ENCODE measurements around the gene SPECC1L.
"Not testable (repeated sequence)": the region's sequence is repeated elsewhere in the genome, so short reads cannot be mapped to it uniquely, and the experiment has no call there.

SPECC1L gene

GRCh38 chr22:24289114-24289513, 18.5 kb downstream of the SPECC1L start:
- DNase-seq, result no peak

- no peak for DNase-seq
These were observed 19.1 kb downstream of the SPECC1L start for GRCh38 chr22:24289741-24290163.

GRCh38 chr22:24290459-24290858, 19.8 kb downstream of the SPECC1L start:
- DNase-seq, result no peak

GRCh38 chr22:24291515-24292201, 21.0 kb downstream of the SPECC1L start:
- no peak for DNase-seq

DNA sequence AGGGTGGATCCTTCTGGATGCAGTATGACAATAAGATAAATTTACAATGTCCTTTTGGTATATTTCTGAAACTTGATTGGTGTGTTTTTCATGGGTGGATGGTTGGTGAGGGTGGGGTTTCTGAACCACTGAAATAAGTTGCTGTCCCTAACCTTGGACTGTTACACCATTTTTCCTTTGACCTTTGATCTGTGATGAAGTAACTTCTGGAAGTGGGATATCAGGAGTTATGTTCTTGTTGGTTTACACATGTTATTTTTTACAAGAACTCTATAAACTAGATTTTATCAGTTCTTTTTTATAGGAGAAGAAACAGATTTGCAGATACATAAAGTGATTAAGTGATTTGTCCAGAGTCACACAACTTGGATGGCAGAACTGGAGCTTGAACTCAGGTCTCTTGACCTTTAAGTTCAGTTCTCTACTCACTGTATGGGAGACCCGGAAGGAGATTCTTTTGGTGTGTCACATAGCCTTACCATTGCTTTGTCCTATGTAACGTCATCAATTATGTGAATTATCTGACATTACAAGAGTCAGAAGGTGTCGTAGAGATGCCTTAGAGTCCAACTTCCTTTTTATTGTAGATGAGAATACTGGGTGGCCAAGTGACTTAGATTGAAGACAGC, 21.7 kb downstream of the SPECC1L start:
- DNase-seq, result not testable (repeated sequence)

DNA sequence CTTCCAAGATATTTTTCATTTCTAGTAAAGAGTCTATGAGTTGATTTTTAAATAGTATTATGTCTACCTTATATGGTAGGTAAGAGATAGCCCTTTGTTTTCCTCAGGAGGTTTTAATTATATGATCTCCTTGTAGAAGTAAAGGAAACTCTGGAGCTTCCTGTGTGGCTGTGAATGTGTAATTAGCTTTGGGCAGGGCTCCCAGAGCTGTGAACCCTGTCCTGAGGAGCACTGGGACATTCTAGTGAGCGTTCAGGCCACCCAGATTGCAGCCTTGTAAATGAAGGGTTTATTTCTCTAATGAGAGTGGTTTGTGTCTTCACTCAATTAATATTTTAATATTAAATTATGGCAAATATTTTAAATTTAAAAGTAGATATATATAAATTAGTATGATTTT, 24.3 kb downstream of the SPECC1L start:
- not testable (repeated sequence) for DNase-seq

DNA sequence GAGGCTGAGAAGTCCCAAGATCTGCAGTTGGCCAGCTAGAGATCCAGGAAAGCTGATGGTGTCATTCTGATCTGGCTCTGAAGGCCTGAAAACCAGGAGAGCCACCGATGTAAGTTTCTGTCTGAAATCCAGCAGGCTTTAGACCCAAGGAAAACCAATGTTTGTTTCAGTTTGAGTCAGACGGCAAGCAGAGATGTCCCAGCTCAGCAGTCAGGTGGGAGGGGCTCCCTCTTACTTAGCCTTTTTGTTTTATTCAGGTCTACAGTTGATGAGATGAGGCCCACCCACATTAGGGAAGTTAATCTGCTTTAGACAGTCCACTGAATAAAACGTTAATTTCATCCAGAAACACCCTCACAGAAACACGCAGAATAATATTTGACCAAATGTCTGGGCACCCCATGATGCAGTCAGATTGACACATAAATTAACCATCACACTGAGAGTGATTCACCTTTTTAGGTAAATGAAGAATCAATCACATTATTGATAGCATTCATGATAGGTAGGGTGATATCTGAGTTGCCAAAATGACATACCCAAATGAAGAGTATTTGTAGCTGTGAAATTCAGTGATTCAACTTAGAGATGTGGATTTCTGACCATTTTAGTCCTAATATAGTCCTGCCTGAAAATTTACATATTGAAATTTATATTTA, 28.0 kb downstream of the SPECC1L start:
- DNase-seq, result not testable (repeated sequence)

GRCh38 chr22:24300522-24300921, 29.9 kb downstream of the SPECC1L start:
- not testable (repeated sequence) for DNase-seq

DNA sequence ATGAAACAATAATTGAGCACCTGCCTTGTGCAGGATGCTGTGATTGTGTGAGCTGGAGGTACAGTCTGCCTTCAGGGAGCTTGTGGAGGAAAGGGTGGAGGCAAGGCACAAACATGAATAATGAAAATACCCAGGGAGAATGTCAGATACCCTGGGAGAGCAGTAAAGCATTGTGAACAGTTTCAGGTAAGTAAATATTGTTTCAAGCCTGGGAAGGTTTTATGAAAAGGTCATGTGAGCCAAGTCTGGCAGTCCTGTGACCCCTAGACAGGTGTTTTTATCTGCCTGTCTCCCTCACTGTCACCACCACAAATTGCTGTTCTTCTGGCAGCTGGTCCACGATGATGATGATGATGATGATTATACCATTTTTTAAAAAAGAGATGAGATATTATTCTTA, 32.0 kb downstream of the SPECC1L start:
- no peak for DNase-seq

DNA sequence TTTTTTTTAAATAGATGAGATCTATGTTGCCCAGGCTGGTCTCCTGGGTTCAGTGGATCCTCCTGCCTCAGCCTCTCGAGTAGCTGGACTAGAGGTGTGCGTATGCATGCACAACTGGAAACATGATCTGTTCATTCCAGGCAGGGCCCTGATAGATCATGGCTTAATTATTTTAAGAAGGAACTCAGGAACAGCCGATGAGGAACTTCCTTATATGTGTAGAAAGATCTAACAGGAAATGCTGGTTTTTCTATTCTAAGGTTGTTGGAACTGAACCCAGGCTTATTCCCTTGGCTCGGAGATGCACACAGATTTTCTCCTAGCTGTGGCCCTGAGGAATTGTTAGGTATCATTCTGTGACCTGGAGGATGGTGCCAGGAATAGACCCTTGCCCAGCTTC, 32.4 kb downstream of the SPECC1L start:
- no peak for DNase-seq

GRCh38 chr22:24304062-24304675, 33.5 kb downstream of the SPECC1L start:
- DNase-seq, result no peak

DNA sequence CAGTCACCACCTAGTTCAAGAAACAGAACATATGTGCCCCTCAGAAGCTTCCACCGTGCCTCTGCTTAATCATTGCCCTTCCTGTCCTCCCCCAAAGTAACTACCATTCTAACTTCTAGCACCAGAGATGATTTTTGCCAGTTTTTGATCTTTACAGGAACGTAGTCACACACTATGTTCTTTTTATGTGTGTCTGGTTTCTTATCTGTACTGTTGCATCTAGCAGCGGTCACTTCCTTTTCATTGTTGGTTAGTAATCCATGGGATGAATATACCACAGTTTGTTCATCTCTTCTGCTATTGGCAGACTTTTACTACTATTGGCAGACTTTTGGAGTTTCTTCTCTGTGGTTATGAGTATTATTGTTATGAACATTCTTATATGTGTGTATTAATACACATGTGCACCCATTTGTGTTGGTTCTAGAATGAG, 34.6 kb downstream of the SPECC1L start:
- DNase-seq, result no peak

GRCh38 chr22:24310969-24311368, 40.3 kb downstream of the SPECC1L start:
- no peak for DNase-seq

DNA sequence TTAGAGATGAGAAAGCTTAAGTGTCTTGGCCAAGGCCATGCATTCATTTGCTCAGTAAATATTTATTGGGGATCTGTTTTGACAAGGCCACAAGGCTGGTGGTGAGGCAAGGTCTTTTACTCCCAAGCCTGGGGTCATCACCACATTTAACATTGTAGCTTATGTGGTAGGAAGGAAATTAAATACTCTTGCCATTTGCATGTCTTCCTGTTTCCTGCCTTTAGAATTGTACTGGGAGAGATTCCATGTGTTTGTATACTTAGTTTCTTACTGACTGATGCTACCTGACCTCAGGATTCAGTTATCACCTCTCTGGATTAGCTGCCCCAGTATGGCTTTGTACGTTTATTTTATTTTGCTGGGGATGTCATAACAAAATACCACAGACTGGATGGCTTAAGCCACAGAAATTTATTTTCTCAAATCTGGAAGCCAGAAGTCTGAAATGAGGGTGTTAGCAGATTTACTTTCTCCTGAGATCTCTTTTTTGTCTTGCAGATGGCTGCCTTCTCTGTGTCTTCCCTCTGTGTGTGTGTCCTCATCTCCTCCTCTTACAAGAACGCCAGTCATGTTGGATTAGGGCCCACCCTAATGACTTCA, 44.8 kb downstream of the SPECC1L start:
- no peak for DNase-seq

- not testable (repeated sequence) for DNase-seq
These were observed 45.6 kb downstream of the SPECC1L start for GRCh38 chr22:24316264-24316663.

DNA sequence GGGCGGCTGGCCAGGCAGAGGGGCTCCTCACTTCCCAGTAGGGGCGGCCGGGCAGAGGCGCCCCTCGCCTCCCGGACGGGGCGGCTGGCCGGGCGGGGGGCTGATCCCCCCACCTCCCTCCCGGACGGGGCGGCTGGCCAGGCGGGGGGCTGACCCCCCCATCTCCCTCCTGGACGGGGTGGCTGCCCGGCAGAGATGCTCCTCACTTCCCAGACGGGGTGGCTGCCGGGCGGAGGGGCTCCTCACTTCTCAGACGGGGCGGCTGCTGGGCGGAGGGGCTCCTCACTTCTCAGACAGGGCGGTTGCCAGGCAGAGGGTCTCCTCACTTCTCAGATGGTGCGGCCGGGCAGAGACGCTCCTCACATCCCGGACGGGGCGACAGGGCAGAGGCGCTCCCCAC, 46.9 kb downstream of the SPECC1L start:
- not testable (repeated sequence) for DNase-seq

GRCh38 chr22:24319451-24319850, 48.8 kb downstream of the SPECC1L start:
- DNase-seq, result no peak

GRCh38 chr22:24321999-24322398, 51.4 kb downstream of the SPECC1L start:
- DNase-seq, result no peak

- DNase-seq, result no peak
These were observed 51.9 kb downstream of the SPECC1L start for GRCh38 chr22:24322522-24322921.

- DNase-seq, result no peak
These were observed 52.6 kb downstream of the SPECC1L start for GRCh38 chr22:24323233-24323632.

DNA sequence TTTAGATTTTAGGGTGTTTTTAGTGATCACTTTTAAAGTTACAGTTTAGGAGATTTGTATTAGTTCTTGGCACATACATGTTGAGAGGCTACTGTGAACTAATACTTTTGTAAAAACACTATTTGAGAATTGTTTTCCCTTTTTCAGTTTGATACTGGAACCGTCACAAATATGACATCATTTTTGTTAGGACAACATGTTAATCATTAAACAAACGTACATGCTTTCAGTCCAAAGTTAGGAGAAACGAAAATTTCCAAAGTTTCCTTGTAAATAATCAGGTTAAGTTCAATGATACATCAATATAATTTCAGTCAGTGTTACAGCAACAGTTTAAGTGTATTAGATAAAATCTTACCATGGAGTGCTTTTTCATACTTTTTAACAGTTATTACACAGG, 53.1 kb downstream of the SPECC1L start:
- DNase-seq, result no peak

- DNase-seq, result no peak
These were observed 53.5 kb downstream of the SPECC1L start for GRCh38 chr22:24324137-24324536.

- peak; percentile 63 for DNase-seq
These were observed 54.6 kb downstream of the SPECC1L start for GRCh38 chr22:24325105-24325757.

Measured in RPMI8226 (cell line).